ENCODE data around the gene CNTN2.

CNTN2 gene

DNA sequence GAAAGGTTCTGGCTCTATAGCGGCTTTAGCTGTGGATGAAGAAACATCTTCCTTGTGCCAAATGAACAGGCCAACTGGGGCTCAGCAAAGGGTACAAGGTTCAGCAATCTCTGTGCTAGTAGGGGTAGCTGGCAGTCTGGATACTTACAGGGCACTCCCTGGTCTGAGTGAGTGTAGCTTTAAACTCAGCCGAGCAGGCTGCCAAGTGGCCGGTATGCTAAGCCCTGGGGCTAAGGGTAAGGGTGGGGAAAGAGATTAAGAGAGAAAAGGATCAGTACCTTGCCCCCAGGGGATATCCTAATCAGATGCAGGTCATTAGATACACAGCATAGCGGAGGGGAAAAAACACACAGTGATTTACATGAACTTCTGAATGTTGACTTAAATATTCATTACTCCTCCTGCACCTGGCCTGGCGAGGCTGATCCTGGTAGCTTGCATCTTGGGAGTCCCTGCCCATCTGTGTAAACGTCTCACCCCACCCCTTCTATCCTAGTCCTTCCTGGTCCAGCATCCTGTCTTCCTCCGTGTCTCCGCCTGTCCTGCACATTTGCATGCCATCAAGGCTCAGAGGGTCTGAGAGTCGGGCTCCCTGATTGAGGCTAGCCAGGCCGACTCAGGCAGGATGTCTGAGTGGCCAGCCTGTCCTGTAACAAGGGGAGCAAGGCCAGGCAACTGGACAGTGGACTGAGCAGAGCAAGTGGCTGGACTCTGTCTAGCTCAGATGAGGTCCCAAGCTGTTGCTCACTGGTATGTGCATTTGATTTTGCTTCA, 39.5 kb upstream of the CNTN2 start:
- no peak for DNase-seq (ENCODE audit: low read depth in 2 of 2)
- TF ChIP-seq, protein P1, sequence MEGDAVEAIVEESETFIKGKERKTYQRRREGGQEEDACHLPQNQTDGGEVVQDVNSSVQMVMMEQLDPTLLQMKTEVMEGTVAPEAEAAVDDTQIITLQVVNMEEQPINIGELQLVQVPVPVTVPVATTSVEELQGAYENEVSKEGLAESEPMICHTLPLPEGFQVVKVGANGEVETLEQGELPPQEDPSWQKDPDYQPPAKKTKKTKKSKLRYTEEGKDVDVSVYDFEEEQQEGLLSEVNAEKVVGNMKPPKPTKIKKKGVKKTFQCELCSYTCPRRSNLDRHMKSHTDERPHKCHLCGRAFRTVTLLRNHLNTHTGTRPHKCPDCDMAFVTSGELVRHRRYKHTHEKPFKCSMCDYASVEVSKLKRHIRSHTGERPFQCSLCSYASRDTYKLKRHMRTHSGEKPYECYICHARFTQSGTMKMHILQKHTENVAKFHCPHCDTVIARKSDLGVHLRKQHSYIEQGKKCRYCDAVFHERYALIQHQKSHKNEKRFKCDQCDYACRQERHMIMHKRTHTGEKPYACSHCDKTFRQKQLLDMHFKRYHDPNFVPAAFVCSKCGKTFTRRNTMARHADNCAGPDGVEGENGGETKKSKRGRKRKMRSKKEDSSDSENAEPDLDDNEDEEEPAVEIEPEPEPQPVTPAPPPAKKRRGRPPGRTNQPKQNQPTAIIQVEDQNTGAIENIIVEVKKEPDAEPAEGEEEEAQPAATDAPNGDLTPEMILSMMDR (IDR thresholded peaks at IDR 0.05; ENCODE audit: low read depth, low read length): no peak
- H3K4me3 ChIP-seq (replicated peaks in 1 of 2; ENCODE audit: low read depth in 2 of 2, low read length in 2 of 2): no peak overlapping the region

DNA sequence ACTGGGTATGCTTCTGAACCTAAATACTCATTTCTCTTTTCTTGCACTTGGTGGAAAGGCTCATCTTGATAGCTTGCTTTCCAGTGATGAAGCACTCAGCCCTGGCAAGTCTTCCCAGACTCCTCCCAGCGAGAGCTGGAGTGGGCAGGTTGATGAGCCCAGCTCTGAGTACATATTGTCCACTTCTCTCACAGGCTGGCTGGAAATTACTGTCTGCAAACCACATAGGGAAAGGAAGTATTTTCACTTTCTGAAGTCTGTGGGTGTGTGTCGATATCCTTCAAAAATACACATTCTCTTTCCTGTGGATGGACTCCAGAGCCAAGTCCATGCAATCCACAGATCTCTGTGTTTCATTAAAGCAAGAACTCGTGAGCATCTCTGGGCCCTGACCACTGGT, 38.7 kb upstream of the CNTN2 start:
- DNase-seq (ENCODE audit: low read depth in 2 of 2): no peak
- no peak overlapping the region for H3K4me3 ChIP-seq (replicated peaks in 1 of 2; ENCODE audit: low read depth in 2 of 2, low read length in 2 of 2)
- TF ChIP-seq, protein P1 (IDR thresholded peaks at IDR 0.05; ENCODE audit: low read depth, low read length): no peak

DNA sequence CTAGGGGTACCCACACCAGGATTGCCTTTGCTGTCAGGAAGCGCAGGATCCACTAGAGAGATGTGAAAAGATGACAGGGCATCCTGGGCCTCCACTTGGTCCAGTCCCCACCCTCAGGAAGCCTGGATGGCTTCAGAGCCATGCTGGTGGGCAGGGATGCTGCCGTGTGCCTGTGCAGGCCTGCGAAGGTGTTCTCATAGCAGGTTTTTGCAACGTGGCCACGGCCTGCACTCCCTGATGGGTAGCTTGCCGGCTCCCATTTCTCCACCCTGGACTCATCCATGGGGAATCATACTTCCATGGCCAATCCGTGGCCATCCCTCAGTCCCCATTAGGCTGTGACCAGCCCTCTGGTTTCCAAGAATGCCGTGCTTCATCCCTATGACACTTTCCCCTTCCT, 34.1 kb upstream of the CNTN2 start:
- H3K4me3 ChIP-seq (replicated peaks in 1 of 2; ENCODE audit: low read depth in 2 of 2, low read length in 2 of 2): no peak overlapping the region
- TF ChIP-seq, protein P1 (IDR thresholded peaks at IDR 0.05; ENCODE audit: low read depth, low read length): no peak
- no peak for DNase-seq (ENCODE audit: low read depth in 2 of 2)

DNA sequence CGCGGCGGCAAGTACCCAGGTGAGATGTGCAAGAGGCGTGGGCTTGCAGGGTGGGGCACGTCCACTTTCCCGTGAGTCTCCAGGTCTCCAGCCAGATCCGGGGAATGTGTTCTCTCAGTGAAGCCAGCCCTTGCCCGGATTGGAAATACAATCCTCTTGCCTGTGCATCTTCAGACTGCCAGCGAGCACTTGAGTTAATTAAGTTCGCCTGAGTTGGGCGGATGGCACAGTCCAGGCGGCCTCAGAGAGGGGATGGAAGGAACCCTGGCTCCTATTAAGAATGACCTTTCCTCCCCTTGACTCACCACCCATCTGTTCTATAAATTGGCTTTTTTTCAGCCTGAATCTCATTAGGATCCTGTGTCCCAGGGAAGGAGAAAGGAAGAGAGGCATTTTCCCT, 33.3 kb upstream of the CNTN2 start:
- no peak for DNase-seq (ENCODE audit: low read depth in 2 of 2)
- TF ChIP-seq, protein P1 (IDR thresholded peaks at IDR 0.05; ENCODE audit: low read depth, low read length): no peak
- H3K4me3 ChIP-seq (replicated peaks in 1 of 2; ENCODE audit: low read depth in 2 of 2, low read length in 2 of 2): no peak overlapping the region

DNA sequence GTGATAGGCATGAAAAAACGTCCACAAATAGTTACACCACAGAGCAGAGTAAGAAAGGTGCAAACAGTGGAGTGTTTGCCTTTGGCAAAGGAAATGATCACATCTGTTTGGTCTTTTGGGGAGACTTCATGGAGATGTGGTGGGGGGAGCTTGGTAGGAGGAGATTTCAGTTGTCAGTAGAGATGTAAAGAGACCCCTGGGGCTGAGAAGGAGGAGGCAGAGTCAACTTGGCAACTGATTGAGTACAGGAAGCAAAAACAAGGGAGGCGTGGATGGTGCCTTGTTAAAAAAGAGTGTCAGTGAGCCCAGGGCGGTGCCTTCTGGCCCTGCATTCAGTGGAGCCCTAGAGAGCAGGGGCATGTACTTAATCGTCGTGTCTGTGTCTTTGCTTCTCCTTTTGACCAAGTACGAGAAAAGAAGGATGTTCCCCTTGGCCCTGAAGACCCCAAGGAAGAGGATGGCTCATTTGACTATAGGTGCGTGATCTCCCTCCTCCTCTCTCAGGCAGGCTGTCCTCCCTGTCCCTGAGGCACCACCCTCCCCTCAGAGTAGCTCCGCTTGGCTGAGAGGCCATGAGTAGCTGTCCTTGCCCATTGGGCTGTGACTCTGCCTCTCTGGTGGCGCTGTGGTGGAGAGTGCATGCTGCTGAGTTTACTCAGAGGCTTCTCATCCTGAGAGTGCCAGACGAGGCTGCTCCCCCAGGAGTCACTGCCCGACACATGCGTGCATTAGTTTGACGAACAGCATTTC, 30.4 kb upstream of the CNTN2 start:
- no peak overlapping the region for H3K4me3 ChIP-seq (replicated peaks in 1 of 2; ENCODE audit: low read depth in 2 of 2, low read length in 2 of 2)
- no peak for DNase-seq (ENCODE audit: low read depth in 2 of 2)
- TF ChIP-seq, protein P1 (IDR thresholded peaks at IDR 0.05; ENCODE audit: low read depth, low read length): no peak

DNA sequence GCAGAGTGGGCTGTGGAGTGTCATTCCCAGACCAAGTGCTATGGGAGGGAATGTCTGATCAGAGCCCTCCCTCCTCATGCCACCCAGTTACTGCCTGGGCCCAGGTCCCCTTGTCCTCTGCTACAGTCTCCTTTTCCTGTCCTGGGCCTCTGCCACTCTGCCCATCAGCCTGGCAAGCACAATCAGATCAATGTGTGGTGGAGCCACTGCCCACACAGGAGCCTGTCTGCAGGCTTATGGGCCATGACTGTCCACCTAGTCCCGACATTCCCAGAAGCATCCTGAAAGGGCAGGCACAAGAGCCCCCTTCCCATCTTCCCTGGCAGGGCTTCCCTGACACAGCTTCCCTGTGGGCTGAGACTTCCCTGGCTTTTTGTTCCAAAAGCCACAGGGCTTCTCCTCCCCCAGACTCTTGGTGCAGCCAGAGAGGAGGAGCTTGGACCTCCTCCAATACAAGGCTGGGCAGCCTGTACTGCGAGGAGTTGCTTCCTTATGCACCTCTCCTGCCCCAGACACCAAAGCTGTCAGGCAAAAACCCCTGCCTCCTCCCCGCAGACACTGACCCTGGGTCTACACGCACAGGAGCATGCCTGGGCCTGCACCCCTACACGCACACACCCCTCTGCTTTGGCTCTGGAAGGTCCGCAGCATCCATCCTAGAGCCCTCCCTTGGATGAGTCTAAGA, 29.2 kb upstream of the CNTN2 start:
- TF ChIP-seq, protein P1 (IDR thresholded peaks at IDR 0.05; ENCODE audit: low read depth, low read length): no peak
- DNase-seq (ENCODE audit: low read depth in 2 of 2): peak; percentile 5 to 55
- H3K4me3 ChIP-seq (replicated peaks in 1 of 2; ENCODE audit: low read depth in 2 of 2, low read length in 2 of 2): no peak overlapping the region

All from cardiac fibroblast (primary cell).